HCT116 (cell line): ENCODE results near the gene ATP13A4.

ENCODE experiments used
- CBX3 ChIP-seq: IDR thresholded peaks from 2 replicates; pipeline ENCODE4 v1.6.1; 2012; ENCODE audit warnings: low read depth
- CTCF ChIP-seq, 3 experiments: fragments of 200-600 bp in 1 of 3; sonication (generic) in 1 of 3; IDR thresholded peaks in 2 of 3; conservative IDR thresholded peaks in 1 of 3; 2 replicates each; pipeline ENCODE4 v1.5.1; 2012 to 2017; ENCODE audit warnings: low read depth in 2 of 3, low read length in 2 of 3, antibody characterized with exemption in 1 of 3, borderline replicate concordance in 1 of 3, control low read depth in 1 of 3, mild to moderate bottlenecking in 1 of 3, mixed read lengths in 1 of 3, mixed run types in 1 of 3, moderate library complexity in 1 of 3; ENCODE audit not compliant: insufficient read depth in 1 of 3
- EGR1 ChIP-seq: IDR thresholded peaks from 2 replicates; pipeline ENCODE4 v1.6.1; 2012; ENCODE audit warnings: low read depth
- ELF1 ChIP-seq: IDR thresholded peaks from 2 replicates; pipeline ENCODE4 v1.6.1; 2012; ENCODE audit warnings: low read depth, borderline replicate concordance
- EZH2 ChIP-seq: fragments of 200-600 bp; sonication (generic); IDR thresholded peaks from 2 replicates; pipeline ENCODE4 v1.6.1; 2017; ENCODE audit warnings: antibody characterized with exemption, mixed run types
- EZH2phosphoT487 ChIP-seq: fragments of 200-600 bp; IDR thresholded peaks from 2 replicates; pipeline ENCODE4 v1.6.1; 2018; ENCODE audit warnings: antibody characterized with exemption, borderline replicate concordance
- JUND ChIP-seq: IDR thresholded peaks from 2 replicates; pipeline ENCODE4 v1.6.1; 2012
- POLR2A ChIP-seq: IDR thresholded peaks from 2 replicates; pipeline ENCODE4 v1.7.0; 2011; ENCODE audit warnings: borderline replicate concordance; ENCODE audit not compliant: insufficient read depth, insufficient read length; ENCODE audit errors: extremely low read depth
- POLR2AphosphoS5 ChIP-seq: IDR thresholded peaks from 2 replicates; pipeline ENCODE4 v1.6.1; 2011; ENCODE audit warnings: mild to moderate bottlenecking, low read depth, low read length, moderate library complexity
- ZNF274 ChIP-seq: fragments of 200-500 bp; sonication (Bioruptor generic); IDR thresholded peaks from 2 replicates; pipeline ENCODE4 v1.6.1; 2014; ENCODE audit warnings: mild to moderate bottlenecking, low read depth, low read length, inconsistent platforms
- TF ChIP-seq, protein P1 (sequence below): IDR thresholded peaks from 2 replicates; pipeline ENCODE4 v1.6.1; 2012
- TF ChIP-seq, protein P2 (sequence below): IDR thresholded peaks from 2 replicates; pipeline ENCODE4 v1.6.1; 2012; ENCODE audit warnings: low read depth
- TF ChIP-seq, protein P3 (sequence below): IDR thresholded peaks from 2 replicates; pipeline ENCODE4 v1.6.1; 2012

DNA sequence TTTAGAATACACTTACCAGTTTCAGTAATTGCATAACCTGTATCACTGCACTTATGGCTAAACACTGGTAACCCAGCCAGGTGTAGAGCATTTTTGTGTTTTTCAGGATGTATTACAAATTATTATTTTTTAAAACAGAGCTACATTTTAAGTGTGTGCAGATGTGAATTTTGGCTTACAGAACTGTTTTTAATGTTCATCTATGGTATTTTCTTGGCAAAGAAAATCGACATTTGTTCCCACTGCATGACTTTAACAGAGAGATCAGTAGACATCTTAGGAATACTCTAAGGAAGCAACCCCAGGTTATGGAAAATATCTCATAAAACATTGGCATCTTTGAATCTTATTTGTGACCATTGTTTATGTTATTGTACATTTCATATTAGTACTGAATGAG is 73.3 kb downstream of the ATP13A4 start:
- TF ChIP-seq POLR2AphosphoS5 (no peak), CTCF (IDR thresholded peaks at IDR 0.05 in 2 of 3, conservative IDR thresholded peaks at IDR 0.05 in 1 of 3; ENCODE audit: borderline replicate concordance in 1 of 3, insufficient read depth in 1 of 3, low read depth in 2 of 3, low read length in 2 of 3) (no peak), EZH2 (no peak), JUND (no peak), CBX3 (no peak), EGR1 (no peak), POLR2A (no peak), ZNF274 (no peak), EZH2phosphoT487 (no peak), ELF1 (no peak)
- TF ChIP-seq, protein P1, sequence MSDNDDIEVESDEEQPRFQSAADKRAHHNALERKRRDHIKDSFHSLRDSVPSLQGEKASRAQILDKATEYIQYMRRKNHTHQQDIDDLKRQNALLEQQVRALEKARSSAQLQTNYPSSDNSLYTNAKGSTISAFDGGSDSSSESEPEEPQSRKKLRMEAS: no peak
- TF ChIP-seq, protein P2, sequence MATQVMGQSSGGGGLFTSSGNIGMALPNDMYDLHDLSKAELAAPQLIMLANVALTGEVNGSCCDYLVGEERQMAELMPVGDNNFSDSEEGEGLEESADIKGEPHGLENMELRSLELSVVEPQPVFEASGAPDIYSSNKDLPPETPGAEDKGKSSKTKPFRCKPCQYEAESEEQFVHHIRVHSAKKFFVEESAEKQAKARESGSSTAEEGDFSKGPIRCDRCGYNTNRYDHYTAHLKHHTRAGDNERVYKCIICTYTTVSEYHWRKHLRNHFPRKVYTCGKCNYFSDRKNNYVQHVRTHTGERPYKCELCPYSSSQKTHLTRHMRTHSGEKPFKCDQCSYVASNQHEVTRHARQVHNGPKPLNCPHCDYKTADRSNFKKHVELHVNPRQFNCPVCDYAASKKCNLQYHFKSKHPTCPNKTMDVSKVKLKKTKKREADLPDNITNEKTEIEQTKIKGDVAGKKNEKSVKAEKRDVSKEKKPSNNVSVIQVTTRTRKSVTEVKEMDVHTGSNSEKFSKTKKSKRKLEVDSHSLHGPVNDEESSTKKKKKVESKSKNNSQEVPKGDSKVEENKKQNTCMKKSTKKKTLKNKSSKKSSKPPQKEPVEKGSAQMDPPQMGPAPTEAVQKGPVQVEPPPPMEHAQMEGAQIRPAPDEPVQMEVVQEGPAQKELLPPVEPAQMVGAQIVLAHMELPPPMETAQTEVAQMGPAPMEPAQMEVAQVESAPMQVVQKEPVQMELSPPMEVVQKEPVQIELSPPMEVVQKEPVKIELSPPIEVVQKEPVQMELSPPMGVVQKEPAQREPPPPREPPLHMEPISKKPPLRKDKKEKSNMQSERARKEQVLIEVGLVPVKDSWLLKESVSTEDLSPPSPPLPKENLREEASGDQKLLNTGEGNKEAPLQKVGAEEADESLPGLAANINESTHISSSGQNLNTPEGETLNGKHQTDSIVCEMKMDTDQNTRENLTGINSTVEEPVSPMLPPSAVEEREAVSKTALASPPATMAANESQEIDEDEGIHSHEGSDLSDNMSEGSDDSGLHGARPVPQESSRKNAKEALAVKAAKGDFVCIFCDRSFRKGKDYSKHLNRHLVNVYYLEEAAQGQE: no peak
- TF ChIP-seq, protein P3, sequence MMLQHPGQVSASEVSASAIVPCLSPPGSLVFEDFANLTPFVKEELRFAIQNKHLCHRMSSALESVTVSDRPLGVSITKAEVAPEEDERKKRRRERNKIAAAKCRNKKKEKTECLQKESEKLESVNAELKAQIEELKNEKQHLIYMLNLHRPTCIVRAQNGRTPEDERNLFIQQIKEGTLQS: no peak
